ENCODE data around the gene NR2C2. TPM values are rescaled to one million over a fixed set of nuclear protein-coding genes. Genes with fewer than 3 reads are reported as not detected.

The NR2C2 gene
- total and polyA plus RNA-seq, 8 donors, result 37.7 to 65.4 (median 55.8) TPM

DNA sequence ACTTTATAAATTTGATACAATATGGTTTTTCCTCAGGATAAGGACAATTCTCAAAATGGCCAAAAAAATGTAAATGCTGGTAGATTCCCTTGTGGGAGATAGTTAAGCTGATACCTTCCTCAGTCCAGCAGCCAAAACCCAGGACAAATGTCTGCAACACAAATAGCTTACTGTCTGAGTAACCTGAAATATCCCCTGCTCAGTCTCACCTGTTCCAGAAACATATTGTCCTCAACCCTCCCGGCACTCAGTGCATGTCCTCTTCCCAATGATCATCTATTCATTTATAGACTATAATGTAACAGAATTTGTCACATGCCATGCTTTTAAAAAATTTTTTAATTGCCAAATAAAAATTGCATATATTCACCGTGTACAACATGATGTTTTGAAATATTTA, 139.3 kb downstream of the NR2C2 start:
- intact Hi-C loops (cut with DNase I), result no loop called here
- H3K27ac ChIP-seq, result no peak overlapping the region
- ATAC-seq (no peak), DNase-seq (no peak)
- no peaks in the 10 kb centered on the region for H3K9me3 ChIP-seq
- H3K36me3 ChIP-seq, result peaks cover 0 to 94% of the 10 kb centered on the region in 2 donors
- TF ChIP-seq, protein P1, sequence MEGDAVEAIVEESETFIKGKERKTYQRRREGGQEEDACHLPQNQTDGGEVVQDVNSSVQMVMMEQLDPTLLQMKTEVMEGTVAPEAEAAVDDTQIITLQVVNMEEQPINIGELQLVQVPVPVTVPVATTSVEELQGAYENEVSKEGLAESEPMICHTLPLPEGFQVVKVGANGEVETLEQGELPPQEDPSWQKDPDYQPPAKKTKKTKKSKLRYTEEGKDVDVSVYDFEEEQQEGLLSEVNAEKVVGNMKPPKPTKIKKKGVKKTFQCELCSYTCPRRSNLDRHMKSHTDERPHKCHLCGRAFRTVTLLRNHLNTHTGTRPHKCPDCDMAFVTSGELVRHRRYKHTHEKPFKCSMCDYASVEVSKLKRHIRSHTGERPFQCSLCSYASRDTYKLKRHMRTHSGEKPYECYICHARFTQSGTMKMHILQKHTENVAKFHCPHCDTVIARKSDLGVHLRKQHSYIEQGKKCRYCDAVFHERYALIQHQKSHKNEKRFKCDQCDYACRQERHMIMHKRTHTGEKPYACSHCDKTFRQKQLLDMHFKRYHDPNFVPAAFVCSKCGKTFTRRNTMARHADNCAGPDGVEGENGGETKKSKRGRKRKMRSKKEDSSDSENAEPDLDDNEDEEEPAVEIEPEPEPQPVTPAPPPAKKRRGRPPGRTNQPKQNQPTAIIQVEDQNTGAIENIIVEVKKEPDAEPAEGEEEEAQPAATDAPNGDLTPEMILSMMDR (IDR thresholded peaks at IDR 0.05), result no peak
- H3K4me3 ChIP-seq, result no peak overlapping the region
- H3K4me1 ChIP-seq, result peaks cover 4 to 22% of the 10 kb centered on the region in 2 donors
- no peaks in the 10 kb centered on the region for H3K27me3 ChIP-seq

DNA sequence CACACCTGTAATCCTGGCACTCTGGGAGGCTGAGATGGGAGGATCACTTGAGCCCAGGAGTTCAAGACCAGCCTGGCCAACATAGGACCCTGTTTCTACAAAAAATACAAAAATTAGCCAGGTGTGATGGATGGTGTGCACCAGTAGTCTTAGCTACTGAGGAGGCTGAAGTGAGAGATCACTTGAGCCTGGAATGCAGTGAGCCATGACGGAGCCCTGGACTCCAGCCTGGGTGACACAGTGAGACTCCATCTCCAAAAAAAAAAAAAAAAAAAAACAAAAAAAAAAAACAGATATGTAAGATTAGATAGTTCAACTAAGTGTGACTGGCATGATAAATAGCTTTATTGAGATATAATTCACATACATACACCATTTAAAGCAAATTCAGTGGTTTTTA, 141.8 kb downstream of the NR2C2 start:
- Histone ChIP-seq H3K36me3 (peaks cover 0 to 93% of the 10 kb centered on the region in 2 donors), H3K4me3 (no peak overlapping the region), H3K27ac (no peak overlapping the region), H3K4me1 (no peaks in the 10 kb centered on the region), H3K9me3 (no peaks in the 10 kb centered on the region), H3K27me3 (no peaks in the 10 kb centered on the region)
- TF ChIP-seq, protein P1 (IDR thresholded peaks at IDR 0.05), result no peak
- no peak for ATAC-seq
- intact Hi-C loops (cut with DNase I), result no loop called here
- no peak for DNase-seq

DNA sequence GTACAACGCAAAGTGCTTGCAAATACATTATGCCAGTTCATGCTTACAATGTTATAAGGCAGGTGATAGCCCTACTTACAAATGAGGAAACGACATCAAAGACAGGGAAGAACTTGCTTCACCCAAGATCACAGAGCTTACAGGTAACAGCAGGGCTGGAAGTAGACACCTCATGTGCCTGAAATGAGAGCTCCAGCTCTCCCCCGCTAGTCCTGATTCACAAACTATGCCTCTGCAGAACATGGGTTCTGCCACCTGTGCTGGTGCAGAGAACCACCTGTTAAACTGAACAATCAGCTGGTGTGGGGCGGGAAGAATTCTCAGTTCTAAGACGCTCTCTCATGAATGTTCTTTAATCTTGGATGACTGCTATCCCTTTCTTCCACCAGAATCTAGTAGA, 144.2 kb downstream of the NR2C2 start:
- peaks cover 0 to 9% of the 10 kb centered on the region in 2 donors for H3K4me1 ChIP-seq
- H3K9me3 ChIP-seq, result no peaks in the 10 kb centered on the region
- intact Hi-C loops (cut with DNase I), result no loop called here
- DNase-seq, result no peak
- no peaks in the 10 kb centered on the region for H3K27me3 ChIP-seq
- TF ChIP-seq, protein P1 (IDR thresholded peaks at IDR 0.05), result no peak
- H3K36me3 ChIP-seq, result peaks cover 0 to 91% of the 10 kb centered on the region in 2 donors
- H3K4me3 ChIP-seq, result no peak overlapping the region
- no peak overlapping the region for H3K27ac ChIP-seq
- no peak for ATAC-seq

DNA sequence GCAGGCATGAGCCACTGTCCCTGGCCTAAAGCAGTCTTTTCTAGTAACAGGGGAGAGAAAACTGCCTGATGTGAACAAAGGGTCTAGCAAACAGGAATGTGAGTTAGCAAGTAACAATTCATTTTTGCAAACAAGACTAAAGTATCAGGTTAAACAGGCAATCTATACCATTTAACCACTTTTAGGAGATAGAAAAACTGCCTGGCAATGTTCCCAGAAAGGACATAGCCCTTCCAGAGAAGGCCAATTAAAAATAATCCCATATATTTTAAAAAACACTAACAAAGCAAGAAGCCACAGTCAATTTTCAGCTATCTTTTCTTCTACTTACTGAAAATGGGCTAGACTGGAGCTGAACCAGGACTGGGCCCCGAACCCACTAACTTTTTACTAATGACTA, 145.3 kb downstream of the NR2C2 start:
- ATAC-seq (no peak), DNase-seq (no peak)
- H3K27ac ChIP-seq, result no peak overlapping the region
- peaks cover 0 to 80% of the 10 kb centered on the region in 2 donors for H3K36me3 ChIP-seq
- no peaks in the 10 kb centered on the region for H3K9me3 ChIP-seq
- TF ChIP-seq, protein P1 (IDR thresholded peaks at IDR 0.05), result no peak
- no peak overlapping the region for H3K4me3 ChIP-seq
- intact Hi-C loops (cut with DNase I), result no loop called here
- H3K4me1 ChIP-seq, result peaks cover 2 to 18% of the 10 kb centered on the region in 2 donors
- no peaks in the 10 kb centered on the region for H3K27me3 ChIP-seq

DNA sequence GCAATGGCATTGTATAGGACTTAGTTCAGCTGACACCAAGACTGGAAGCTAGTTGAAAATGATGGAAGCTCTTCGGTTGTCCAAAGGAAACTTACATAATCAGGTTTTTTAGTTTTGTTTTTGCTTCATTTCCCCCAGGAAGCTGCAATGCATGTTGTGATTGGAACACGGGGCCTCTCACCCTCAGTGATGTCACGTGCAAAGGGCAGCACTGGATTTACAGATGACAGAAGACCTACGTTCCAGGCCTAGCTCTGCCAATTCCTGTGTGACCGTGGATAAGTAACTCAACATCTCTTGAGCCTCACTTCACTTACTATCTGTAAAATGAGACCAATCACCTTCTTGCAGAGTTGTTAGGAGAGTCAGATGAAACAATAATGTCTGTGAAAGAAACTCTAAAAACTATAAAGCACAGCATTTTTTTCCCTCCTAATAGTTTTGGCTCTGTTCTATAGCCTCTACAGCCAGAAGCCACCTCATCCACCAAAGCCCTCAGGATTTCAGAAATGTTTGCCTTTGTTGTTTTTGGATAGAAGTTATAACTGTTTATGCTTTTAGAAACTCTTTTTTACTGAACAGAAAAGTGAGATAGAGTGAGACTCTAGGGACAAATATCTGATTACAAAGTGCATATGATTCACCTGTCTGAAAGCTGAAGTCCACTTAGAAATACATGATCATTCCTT, 146.9 kb downstream of the NR2C2 start:
- Histone ChIP-seq H3K36me3 (peaks cover 0 to 64% of the 10 kb centered on the region in 2 donors), H3K27ac (no peak overlapping the region), H3K27me3 (no peaks in the 10 kb centered on the region), H3K4me3 (no peak overlapping the region), H3K4me1 (peaks cover 7 to 25% of the 10 kb centered on the region in 2 donors), H3K9me3 (no peaks in the 10 kb centered on the region)
- intact Hi-C loops (cut with DNase I), result no loop called here
- TF ChIP-seq, protein P1 (IDR thresholded peaks at IDR 0.05), result no peak
- DNase-seq (no peak), ATAC-seq (no peak)
